BE2C (cell line): Measurements from ENCODE around the gene CDHR1.
A peak's percentile ranks its signal among the peaks of the same experiment; 100 is the strongest.

Experiments used
- DNase-seq: peaks from one replicate; pipeline ENCODE4 v3.0.0-alpha.2; 2020
- H3K27me3 ChIP-seq: fragments of 250-450 bp; sonication (Bioruptor Pico); 2 replicates; pipeline ENCODE4 v1.5.1; 2020; ENCODE audit warnings: mild to moderate bottlenecking
- H3K36me3 ChIP-seq: fragments of 250-450 bp; sonication (Bioruptor Pico); 2 replicates; pipeline ENCODE4 v1.5.1; 2020; ENCODE audit warnings: mild to moderate bottlenecking
- H3K4me1 ChIP-seq: fragments of 250-450 bp; sonication (Bioruptor Pico); 2 replicates; pipeline ENCODE4 v1.5.1; 2020
- H3K4me3 ChIP-seq: 2 replicates; pipeline ENCODE4 v1.5.1; 2011; ENCODE audit warnings: low read depth, low read length
- H3K9me3 ChIP-seq: fragments of 250-450 bp; sonication (Bioruptor Pico); 2 replicates; pipeline ENCODE4 v1.5.1; 2020
- TF ChIP-seq, protein P1 (sequence below): IDR thresholded peaks from 2 replicates; pipeline ENCODE4 v1.5.1; 2012; ENCODE audit warnings: mild to moderate bottlenecking, low read depth, low read length

Gene CDHR1

DNA sequence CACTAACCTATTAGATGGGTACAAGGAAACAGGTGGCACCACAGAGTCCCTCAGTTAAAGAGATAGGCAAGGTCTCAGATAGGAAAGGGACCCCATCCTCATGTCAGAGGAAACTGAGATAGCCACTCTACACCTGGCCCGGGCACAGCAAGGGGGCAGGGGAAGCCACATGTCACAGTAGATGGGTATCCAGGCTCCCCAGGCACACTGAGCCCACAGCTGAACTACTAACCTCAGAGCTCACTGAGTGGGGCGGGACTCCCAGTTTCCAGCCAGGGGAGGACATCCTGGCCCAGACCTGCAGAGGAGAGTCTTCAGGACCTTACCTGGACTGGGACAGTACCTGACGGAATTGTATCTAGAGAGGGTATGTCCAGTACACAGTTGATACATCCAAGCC, 3.7 kb upstream of the CDHR1 start:
- H3K4me3 ChIP-seq, result no peak overlapping the region
- peaks cover 4% of the 10 kb centered on the region for H3K27me3 ChIP-seq
- TF ChIP-seq, protein P1, sequence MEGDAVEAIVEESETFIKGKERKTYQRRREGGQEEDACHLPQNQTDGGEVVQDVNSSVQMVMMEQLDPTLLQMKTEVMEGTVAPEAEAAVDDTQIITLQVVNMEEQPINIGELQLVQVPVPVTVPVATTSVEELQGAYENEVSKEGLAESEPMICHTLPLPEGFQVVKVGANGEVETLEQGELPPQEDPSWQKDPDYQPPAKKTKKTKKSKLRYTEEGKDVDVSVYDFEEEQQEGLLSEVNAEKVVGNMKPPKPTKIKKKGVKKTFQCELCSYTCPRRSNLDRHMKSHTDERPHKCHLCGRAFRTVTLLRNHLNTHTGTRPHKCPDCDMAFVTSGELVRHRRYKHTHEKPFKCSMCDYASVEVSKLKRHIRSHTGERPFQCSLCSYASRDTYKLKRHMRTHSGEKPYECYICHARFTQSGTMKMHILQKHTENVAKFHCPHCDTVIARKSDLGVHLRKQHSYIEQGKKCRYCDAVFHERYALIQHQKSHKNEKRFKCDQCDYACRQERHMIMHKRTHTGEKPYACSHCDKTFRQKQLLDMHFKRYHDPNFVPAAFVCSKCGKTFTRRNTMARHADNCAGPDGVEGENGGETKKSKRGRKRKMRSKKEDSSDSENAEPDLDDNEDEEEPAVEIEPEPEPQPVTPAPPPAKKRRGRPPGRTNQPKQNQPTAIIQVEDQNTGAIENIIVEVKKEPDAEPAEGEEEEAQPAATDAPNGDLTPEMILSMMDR, result no peak
- no peaks in the 10 kb centered on the region for H3K36me3 ChIP-seq
- H3K9me3 ChIP-seq, result no peaks in the 10 kb centered on the region
- H3K4me1 ChIP-seq, result no peaks in the 10 kb centered on the region
- DNase-seq, result no peak

DNA sequence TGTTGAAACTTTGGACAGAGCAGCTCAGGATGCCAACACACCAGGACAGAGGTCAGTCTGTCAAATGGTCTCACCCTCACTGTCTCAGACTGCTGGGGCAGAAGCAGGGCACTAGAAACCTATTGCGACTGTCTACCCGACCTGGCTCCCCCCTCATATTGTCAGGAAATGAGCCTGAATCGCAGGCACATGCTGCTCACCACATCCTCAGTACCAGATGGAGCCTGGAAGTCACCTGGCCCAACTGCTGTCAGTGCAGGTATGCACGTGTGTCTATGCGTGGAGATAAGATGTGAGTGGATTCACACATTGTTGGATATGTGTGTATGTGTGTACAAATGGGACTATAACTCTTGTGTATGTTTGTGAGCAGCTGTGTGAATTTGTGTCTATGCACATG, 3.2 kb upstream of the CDHR1 start:
- H3K27me3 ChIP-seq, result peaks cover 4% of the 10 kb centered on the region

DNA sequence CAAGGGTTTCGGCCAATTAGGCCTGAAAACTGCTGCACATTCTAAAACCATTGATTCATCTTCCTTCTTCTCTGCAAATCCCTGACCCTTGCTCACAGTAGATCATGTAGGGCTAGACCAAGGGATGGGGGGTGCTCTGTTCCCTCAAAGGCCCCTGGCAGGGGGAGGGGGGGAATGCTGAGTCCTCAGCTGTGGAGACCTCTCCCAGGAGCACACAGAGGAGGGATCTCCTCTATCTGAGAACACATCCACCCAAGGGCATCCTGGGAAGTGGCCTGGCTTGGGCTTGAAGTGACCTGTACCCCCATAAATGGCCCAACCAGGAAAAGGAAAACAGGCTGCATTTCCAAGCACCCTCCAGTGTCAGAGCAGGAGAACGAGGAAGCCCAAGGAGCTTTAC, 1.0 kb upstream of the CDHR1 start:
- Histone ChIP-seq H3K9me3 (no peaks in the 10 kb centered on the region), H3K27me3 (peaks cover 4% of the 10 kb centered on the region), H3K4me3 (no peak overlapping the region), H3K4me1 (no peaks in the 10 kb centered on the region), H3K36me3 (no peaks in the 10 kb centered on the region)
- DNase-seq, result no peak
- TF ChIP-seq, protein P1, result no peak

More for the DNA sequence above, 3.2 kb upstream of the CDHR1 start:
- no peak for DNase-seq
- Histone ChIP-seq H3K9me3 (no peaks in the 10 kb centered on the region), H3K4me1 (no peaks in the 10 kb centered on the region), H3K4me3 (no peak overlapping the region), H3K36me3 (no peaks in the 10 kb centered on the region)
- TF ChIP-seq, protein P1, result no peak

DNA sequence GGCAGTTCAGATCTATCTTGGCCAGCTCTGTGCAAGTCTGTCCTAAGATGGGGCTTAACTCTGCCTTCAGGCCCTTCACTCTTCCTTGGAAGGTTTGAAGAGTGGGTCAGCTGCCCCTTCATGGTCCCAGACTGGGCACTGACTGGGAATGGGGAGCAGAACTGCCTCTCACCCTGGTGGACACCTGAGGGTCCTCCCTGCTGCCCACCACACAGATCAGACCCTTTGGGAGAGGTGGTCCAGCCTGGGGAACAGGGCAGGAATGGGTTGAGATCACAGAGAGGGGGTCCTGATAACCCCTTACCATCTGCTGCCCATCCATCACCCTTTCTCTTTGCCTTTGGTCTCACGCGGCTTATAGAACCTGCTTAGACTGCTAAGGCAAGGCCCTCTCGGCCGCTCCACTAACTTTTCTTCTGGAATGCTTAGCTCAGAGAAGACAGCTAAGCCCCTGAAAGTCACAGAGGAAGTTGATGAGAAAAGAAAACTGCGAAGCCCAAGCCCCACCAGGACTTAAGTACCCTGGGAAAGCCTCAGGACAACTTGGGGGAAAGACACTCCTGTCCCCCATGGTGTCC, 402 bp upstream of the CDHR1 start:
- DNase-seq, result no peak
- Histone ChIP-seq H3K27me3 (peaks cover 4% of the 10 kb centered on the region), H3K4me1 (no peaks in the 10 kb centered on the region), H3K36me3 (no peaks in the 10 kb centered on the region), H3K4me3 (peak overlapping the region; percentile 43), H3K9me3 (no peaks in the 10 kb centered on the region)
- TF ChIP-seq, protein P1, result no peak

DNA sequence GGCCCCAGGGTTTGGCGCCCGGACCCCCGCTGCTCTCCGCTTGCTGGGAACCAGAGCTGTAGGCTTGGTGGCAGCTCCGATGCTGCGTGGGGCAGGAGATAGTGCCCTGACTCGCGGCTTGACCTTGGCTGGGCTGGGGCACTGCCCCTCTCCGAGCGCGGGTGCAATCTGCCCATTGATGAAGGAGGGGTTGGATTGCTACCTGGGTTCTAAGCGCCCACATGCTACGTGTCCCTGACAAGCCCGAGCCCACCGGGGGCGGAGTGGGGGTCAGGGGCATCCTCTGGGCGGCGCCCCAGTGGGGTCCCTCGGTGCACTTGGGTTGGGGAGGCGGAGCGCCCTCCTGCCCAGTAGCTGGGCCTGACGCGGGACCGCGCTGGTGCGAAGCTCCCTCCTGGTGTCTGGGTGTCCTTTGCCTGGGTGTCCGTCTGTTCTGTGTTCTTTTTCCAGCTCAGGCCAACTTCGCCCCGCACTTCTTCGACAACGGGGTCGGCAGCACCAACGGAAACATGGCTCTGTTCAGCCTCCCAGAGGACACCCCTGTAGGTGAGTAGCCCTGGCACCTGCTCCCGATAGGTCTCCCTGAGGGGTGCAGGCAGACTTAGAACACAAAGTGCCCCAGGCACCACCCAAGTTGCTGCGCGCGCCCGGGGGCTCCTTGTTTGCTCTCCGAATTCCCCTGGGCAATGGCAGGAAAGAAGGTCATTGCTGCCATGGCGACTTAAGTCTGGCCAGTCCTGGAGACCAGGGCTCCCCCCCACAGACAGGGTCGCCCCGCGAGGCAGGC, 900 bp downstream of the CDHR1 start:
- TF ChIP-seq, protein P1, result no peak
- H3K9me3 ChIP-seq, result no peaks in the 10 kb centered on the region
- H3K4me3 ChIP-seq, result peak overlapping the region; percentile 43; the same call in 1 of the 2 replicates
- H3K4me1 ChIP-seq, result no peaks in the 10 kb centered on the region
- DNase-seq, result no peak
- H3K36me3 ChIP-seq, result no peaks in the 10 kb centered on the region
- H3K27me3 ChIP-seq, result peaks cover 4% of the 10 kb centered on the region

DNA sequence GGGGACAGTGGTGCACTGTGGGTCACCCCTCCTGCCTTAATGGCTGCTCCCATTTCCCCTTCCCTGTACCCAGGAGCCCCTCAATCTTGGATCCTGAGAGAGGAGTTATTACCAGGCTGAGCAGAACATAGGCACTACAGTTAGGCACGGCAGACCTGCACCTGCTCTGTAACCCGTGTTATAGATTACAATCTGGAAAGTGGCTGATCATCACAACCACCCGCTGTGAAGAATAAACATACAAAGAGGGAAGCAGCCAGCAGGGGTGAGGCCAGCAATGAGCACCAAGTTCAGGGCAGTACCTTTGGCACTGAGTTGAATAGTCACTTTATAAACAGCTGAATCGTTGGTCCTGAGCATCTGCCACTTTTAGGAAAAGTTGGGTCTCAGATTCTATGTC, 1.7 kb downstream of the CDHR1 start:
- no peaks in the 10 kb centered on the region for H3K4me1 ChIP-seq
- TF ChIP-seq, protein P1, result no peak
- H3K9me3 ChIP-seq, result no peaks in the 10 kb centered on the region
- no peak overlapping the region for H3K4me3 ChIP-seq
- DNase-seq, result no peak
- H3K27me3 ChIP-seq, result peaks cover 4% of the 10 kb centered on the region
- H3K36me3 ChIP-seq, result no peaks in the 10 kb centered on the region
